ENCODE data around the gene GHDC. TPM values are rescaled to one million over a fixed set of nuclear protein-coding genes. Genes with fewer than 3 reads are reported as not detected.
A peak's percentile ranks its signal among the peaks of the same experiment; 100 is the strongest.
"Not testable (repeated sequence)": the region's sequence is repeated elsewhere in the genome, so short reads cannot be mapped to it uniquely, and the experiment has no call there.

GHDC gene
- total and polyA plus RNA-seq, 4 donors = 13.1 to 27.5 (median 21.7) TPM

DNA sequence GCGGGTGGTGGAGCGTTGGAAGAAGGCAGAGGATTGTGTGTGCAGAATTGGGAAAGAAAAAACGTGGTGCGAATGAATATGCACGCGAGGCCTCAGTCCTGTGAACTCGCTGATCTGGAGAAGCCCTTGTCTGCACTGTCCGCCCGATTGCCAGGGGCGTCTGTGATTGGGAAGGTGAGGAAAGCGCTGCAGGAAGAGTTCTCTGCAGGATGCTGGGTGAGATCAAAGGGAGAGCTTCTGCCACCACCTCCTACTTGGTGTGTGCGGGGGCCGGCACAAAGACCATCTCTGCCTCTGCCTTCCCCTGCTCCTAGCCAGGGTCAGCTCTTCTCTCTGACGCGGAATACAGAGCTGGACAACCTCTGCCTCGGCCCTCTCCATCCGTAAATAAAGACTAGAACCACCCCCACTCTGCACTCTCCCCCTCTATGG, 38.7 kb downstream of the GHDC start:
- 29 to 33% methylated on average over 17 of the region's 17 CpGs for WGBS, 2 donors
- ATAC-seq (ENCODE audit: low FRiP score) (no peak), DNase-seq (no peak)
- H3K36me3 ChIP-seq (ENCODE audit: control insufficient read depth in 1 of 2, insufficient read depth in 2 of 2, low read length in 1 of 2) = no peaks in the 10 kb centered on the region
- no peaks in the 10 kb centered on the region for H3K9me3 ChIP-seq (ENCODE audit: control insufficient read depth, low read length)
- H3K4me1 ChIP-seq (ENCODE audit: control insufficient read depth in 1 of 2, insufficient read depth in 2 of 2, low read length in 2 of 2) = no peaks in the 10 kb centered on the region
- no peak overlapping the region for H3K27ac ChIP-seq (ENCODE audit: low read depth in 1 of 2, low read length in 2 of 2)
- intact Hi-C loops (cut with DNase I) = loop anchor here in 1 of 2 donors (2.0 kb wide), 1 partner anchor 189 kb away; the partner anchor contains the start of gene CNP
- H3K4me3 ChIP-seq (ENCODE audit: low read length in 2 of 2) = no peak overlapping the region
- H3K27me3 ChIP-seq (ENCODE audit: control insufficient read depth in 1 of 2, insufficient read depth in 2 of 2, low read length in 1 of 2) = no peaks in the 10 kb centered on the region

DNA sequence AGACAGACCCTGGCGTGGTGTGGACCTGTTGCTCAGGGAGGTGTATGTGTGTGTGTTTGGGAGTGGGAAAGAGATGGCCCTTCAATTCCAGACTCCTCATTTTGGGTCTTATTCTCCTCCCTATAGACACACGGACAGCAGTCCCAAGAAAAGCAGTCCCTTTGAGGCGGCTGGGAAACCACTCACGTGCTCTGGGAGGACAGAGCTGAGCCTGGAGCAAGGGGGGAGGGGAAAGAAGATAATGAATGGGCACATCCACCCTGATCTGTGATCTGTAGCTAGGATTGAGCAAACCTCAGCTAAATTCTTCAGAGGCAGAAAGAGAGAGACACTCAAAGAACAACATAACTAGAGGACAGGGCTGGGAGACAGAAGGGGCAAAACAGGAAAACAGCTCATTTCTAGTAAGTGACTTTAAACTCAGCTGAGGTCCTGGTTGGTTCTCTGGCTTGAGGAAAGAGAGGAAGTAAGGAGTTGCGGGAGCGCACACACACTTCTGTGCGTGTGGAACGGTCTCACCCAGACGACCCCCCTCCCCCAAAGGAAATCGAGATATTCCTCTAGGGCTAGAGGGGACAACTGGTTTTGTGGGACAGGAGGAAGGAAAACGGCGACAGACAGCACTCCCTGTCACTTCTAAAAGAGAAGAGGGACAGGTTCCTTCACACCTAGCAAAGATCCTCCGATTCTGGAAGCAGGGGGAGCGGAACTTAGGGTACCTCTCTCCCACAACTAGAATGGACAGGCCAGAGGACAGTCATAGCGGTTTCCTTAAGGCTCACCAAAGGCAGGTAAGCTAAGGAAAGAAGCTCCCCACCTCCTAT, 40.2 kb downstream of the GHDC start:
- Histone ChIP-seq H3K4me1 (ENCODE audit: control insufficient read depth in 1 of 2, insufficient read depth in 2 of 2, low read length in 2 of 2) (no peaks in the 10 kb centered on the region), H3K36me3 (ENCODE audit: control insufficient read depth in 1 of 2, insufficient read depth in 2 of 2, low read length in 1 of 2) (no peaks in the 10 kb centered on the region), H3K9me3 (ENCODE audit: control insufficient read depth, low read length) (no peaks in the 10 kb centered on the region), H3K4me3 (ENCODE audit: low read length in 2 of 2) (peak overlapping the region; percentile 75 to 89), H3K27ac (ENCODE audit: low read depth in 1 of 2, low read length in 2 of 2) (peak overlapping the region in 1 of 2 donors; percentile 6), H3K27me3 (ENCODE audit: control insufficient read depth in 1 of 2, insufficient read depth in 2 of 2, low read length in 1 of 2) (no peaks in the 10 kb centered on the region)
- 5 to 6% methylated on average over 15 of the region's 15 CpGs for WGBS, 2 donors
- intact Hi-C loops (cut with DNase I) = loop anchor here in 1 of 2 donors (2.0 kb wide), 1 partner anchor 187 kb away; the partner anchor contains the start of gene CNP
- DNase-seq (no peak), ATAC-seq (ENCODE audit: low FRiP score) (no peak)

DNA sequence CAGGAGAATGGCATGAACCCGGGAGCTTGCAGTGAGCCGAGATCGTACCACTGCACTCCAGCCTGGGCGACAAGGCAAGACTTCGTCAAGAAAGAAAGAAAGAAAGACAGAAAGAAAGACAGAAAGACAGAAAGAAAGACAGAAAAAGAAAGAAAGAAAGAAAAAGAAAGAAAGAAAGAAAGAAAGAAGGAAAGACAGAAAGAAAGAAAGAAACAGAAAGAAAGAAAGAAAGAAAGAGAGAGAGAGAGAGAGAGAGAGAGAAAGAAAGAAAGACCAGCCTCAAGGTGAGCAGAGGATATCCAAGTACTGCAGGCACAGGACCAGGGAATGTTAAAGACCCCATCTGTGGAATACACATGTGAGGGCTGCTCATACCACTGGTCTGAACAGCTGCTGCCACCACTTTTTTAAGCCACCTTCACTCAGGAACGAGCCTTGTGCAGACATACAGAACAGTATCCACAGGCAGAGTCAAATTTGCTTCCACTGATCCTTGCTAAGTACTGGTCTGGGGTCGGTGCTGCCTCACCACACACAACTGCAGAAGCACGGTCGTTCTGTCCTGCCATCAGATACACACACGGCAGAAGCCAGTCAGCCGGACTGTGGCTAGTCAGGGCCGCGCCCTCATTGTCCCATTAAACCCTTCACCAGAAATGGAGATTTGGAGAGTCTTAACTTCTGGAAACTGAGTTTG, 47.2 kb downstream of the GHDC start:
- no peak overlapping the region for H3K27ac ChIP-seq (ENCODE audit: low read depth in 1 of 2, low read length in 2 of 2)
- WGBS, 2 donors = 89 to 91% methylated on average over 13 of the region's 13 CpGs
- no peaks in the 10 kb centered on the region for H3K36me3 ChIP-seq (ENCODE audit: control insufficient read depth in 1 of 2, insufficient read depth in 2 of 2, low read length in 1 of 2)
- no peak for DNase-seq
- no peak overlapping the region for H3K4me3 ChIP-seq (ENCODE audit: low read length in 2 of 2)
- H3K9me3 ChIP-seq (ENCODE audit: control insufficient read depth, low read length) = no peaks in the 10 kb centered on the region
- no peaks in the 10 kb centered on the region for H3K27me3 ChIP-seq (ENCODE audit: control insufficient read depth in 1 of 2, insufficient read depth in 2 of 2, low read length in 1 of 2)
- H3K4me1 ChIP-seq (ENCODE audit: control insufficient read depth in 1 of 2, insufficient read depth in 2 of 2, low read length in 2 of 2) = peaks cover 0 to 2% of the 10 kb centered on the region in 2 donors
- no peak for ATAC-seq (ENCODE audit: low FRiP score)
- intact Hi-C loops (cut with DNase I) = no loop called here

DNA sequence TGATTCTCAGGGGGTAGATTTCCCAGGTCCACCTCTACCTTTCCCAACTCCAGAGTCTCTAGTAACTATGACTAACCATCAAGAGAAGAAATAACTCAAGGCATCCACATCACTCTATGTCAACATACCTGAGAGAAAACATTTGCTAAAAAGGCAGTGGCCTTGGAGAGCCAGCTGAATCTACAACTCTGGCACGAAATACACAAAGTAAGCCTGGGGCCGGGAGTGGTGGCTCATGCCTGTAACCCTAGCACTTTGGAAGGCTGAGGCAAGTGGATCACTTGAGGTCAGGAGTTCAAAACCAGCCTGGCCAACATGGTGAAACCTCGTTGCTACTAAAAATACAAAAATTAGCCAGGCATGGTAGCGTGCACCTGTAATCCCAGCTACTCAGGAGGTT, 51.2 kb downstream of the GHDC start:
- H3K9me3 ChIP-seq (ENCODE audit: control insufficient read depth, low read length); H3K27me3 ChIP-seq (ENCODE audit: control insufficient read depth in 1 of 2, insufficient read depth in 2 of 2, low read length in 1 of 2); intact Hi-C loops (cut with DNase I); ATAC-seq (ENCODE audit: low FRiP score); H3K36me3 ChIP-seq (ENCODE audit: control insufficient read depth in 1 of 2, insufficient read depth in 2 of 2, low read length in 1 of 2); H3K4me1 ChIP-seq (ENCODE audit: control insufficient read depth in 1 of 2, insufficient read depth in 2 of 2, low read length in 2 of 2); DNase-seq; H3K4me3 ChIP-seq (ENCODE audit: low read length in 2 of 2): not testable (repeated sequence)
- H3K27ac ChIP-seq (ENCODE audit: low read depth in 1 of 2, low read length in 2 of 2) = peak overlapping the region in 1 of 2 donors; percentile 39
- 68 to 74% methylated on average over 4 of the region's 4 CpGs for WGBS, 2 donors

DNA sequence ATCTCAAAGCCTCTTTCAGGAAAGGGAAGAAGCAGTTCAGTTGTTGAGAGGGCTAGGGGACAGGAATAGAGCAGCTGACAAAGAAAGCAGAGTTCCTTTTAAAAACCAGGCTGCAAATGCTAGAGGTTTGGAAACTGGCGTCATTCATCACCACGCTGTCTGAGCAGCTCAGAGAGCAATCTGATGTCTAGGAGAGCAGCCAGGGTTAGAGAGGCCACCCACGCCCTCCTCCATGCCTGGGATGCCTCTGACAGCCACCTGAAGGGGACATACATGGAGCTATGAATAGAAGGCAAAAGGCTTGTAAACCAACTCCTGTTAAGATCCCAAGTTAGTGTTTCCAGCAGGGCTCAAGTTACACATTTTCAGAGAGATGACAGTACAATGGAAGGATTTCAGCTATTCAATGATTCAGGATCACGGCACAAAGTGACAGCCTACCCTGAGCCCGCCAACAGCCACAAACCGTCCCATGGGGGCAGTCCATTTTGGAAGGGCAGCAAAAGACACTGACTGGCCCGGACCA, 51.9 kb downstream of the GHDC start:
- Histone ChIP-seq H3K27me3 (ENCODE audit: control insufficient read depth in 1 of 2, insufficient read depth in 2 of 2, low read length in 1 of 2) (no peaks in the 10 kb centered on the region), H3K36me3 (ENCODE audit: control insufficient read depth in 1 of 2, insufficient read depth in 2 of 2, low read length in 1 of 2) (no peaks in the 10 kb centered on the region), H3K4me3 (ENCODE audit: low read length in 2 of 2) (no peak overlapping the region), H3K27ac (ENCODE audit: low read depth in 1 of 2, low read length in 2 of 2) (no peak overlapping the region), H3K4me1 (ENCODE audit: control insufficient read depth in 1 of 2, insufficient read depth in 2 of 2, low read length in 2 of 2) (peaks cover 0 to 7% of the 10 kb centered on the region in 2 donors), H3K9me3 (ENCODE audit: control insufficient read depth, low read length) (no peaks in the 10 kb centered on the region)
- intact Hi-C loops (cut with DNase I) = no loop called here
- 17 to 21% methylated on average over 7 of the region's 7 CpGs for WGBS, 2 donors
- ATAC-seq (ENCODE audit: low FRiP score) = peak; percentile 39
- DNase-seq = no peak

DNA sequence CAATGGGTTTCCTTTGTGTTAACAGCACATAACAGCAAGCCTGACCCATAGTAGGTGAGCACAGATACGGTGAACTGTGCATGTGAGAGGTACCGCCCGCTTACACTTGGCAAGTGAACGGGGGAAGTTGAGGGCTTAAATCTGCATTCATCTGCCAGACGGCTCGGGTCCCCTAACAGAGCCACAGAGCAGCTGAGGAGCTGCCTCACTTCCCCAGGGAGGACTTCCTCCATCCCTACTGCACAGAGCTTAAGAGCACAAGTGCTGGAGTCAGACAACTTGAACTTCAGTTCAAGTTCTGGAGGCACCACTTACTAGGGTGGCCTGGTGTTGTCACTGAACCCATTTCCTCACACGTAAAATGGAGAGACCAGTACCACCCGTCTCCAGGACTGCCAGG, 52.9 kb downstream of the GHDC start:
- Histone ChIP-seq H3K4me1 (ENCODE audit: control insufficient read depth in 1 of 2, insufficient read depth in 2 of 2, low read length in 2 of 2) (peaks cover 0 to 7% of the 10 kb centered on the region in 2 donors), H3K4me3 (ENCODE audit: low read length in 2 of 2) (no peak overlapping the region)
- DNase-seq = no peak

DNA sequence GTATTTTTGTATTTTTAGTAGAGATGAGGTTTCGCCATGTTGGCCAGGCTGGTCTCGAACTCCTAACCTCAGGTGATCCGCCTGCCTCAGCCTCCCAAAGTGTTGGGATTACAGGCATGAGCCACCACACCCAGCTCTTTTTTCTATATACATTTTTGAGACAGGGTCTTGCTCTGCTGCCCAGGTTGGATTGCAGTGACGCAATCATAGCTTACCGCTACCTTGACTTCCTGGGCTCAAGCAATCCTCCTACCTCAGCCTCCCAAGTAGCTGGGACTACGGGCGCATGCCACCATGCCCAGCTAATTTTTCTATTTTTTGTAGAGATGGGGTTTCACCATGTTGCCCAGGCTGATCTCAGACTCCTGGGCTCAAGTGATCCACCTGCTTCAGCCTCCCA, 53.6 kb downstream of the GHDC start:
- H3K27ac ChIP-seq (ENCODE audit: low read depth in 1 of 2, low read length in 2 of 2); DNase-seq; H3K27me3 ChIP-seq (ENCODE audit: control insufficient read depth in 1 of 2, insufficient read depth in 2 of 2, low read length in 1 of 2); H3K4me1 ChIP-seq (ENCODE audit: control insufficient read depth in 1 of 2, insufficient read depth in 2 of 2, low read length in 2 of 2); H3K9me3 ChIP-seq (ENCODE audit: control insufficient read depth, low read length); ATAC-seq (ENCODE audit: low FRiP score); H3K36me3 ChIP-seq (ENCODE audit: control insufficient read depth in 1 of 2, insufficient read depth in 2 of 2, low read length in 1 of 2); H3K4me3 ChIP-seq (ENCODE audit: low read length in 2 of 2); intact Hi-C loops (cut with DNase I): not testable (repeated sequence)
- WGBS, 2 donors = 98 to 99% methylated on average over 7 of the region's 7 CpGs

More for the DNA sequence above, 52.9 kb downstream of the GHDC start:
- 75 to 80% methylated on average over 8 of the region's 8 CpGs for WGBS, 2 donors
- no peaks in the 10 kb centered on the region for H3K9me3 ChIP-seq (ENCODE audit: control insufficient read depth, low read length)
- H3K27ac ChIP-seq (ENCODE audit: low read depth in 1 of 2, low read length in 2 of 2) = no peak overlapping the region
- intact Hi-C loops (cut with DNase I) = no loop called here
- no peak for ATAC-seq (ENCODE audit: low FRiP score)
- H3K36me3 ChIP-seq (ENCODE audit: control insufficient read depth in 1 of 2, insufficient read depth in 2 of 2, low read length in 1 of 2) = no peaks in the 10 kb centered on the region
- H3K27me3 ChIP-seq (ENCODE audit: control insufficient read depth in 1 of 2, insufficient read depth in 2 of 2, low read length in 1 of 2) = no peaks in the 10 kb centered on the region
